Measurements from ENCODE around the gene AP2B1.

DNA sequence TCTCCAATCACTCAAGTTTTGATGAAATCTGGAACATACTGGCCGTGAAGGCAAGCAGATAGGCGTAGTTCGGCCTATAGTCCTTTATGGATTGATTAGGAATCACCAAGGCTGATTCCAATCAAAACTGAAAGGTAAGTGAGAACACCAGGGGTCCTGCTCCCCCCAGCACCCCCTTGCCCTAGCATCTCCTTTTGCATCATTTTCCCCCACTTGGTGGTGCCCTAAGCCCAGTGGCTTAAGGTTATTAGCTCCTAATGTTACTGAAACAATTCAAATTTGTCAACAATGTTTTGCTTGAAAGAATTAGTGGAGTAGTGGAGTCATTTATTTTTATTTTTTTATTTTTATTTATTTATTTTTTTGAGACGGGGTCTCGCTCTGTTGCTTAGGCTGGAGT, 31.4 kb upstream of the AP2B1 start:
- TF ChIP-seq, protein P1, sequence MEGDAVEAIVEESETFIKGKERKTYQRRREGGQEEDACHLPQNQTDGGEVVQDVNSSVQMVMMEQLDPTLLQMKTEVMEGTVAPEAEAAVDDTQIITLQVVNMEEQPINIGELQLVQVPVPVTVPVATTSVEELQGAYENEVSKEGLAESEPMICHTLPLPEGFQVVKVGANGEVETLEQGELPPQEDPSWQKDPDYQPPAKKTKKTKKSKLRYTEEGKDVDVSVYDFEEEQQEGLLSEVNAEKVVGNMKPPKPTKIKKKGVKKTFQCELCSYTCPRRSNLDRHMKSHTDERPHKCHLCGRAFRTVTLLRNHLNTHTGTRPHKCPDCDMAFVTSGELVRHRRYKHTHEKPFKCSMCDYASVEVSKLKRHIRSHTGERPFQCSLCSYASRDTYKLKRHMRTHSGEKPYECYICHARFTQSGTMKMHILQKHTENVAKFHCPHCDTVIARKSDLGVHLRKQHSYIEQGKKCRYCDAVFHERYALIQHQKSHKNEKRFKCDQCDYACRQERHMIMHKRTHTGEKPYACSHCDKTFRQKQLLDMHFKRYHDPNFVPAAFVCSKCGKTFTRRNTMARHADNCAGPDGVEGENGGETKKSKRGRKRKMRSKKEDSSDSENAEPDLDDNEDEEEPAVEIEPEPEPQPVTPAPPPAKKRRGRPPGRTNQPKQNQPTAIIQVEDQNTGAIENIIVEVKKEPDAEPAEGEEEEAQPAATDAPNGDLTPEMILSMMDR (IDR thresholded peaks at IDR 0.05), result no peak
- TF ChIP-seq POLR2AphosphoS5 (IDR thresholded peaks at IDR 0.05) (no peak), POLR2A (IDR thresholded peaks at IDR 0.05) (no peak), EP300 (IDR thresholded peaks at IDR 0.05) (no peak)

All from stomach (tissue), 4 donors.